K562 (cell line): ENCODE measurements around the gene TNFRSF6B. TPM values are rescaled to one million over a fixed set of nuclear protein-coding genes. Genes with fewer than 3 reads are reported as not detected.

Experiments used
- CBX5 ChIP-seq: IDR thresholded peaks from 2 replicates; pipeline ENCODE4 v1.6.1; 2014; ENCODE audit warnings: low read depth, borderline replicate concordance
- CEBPB ChIP-seq: fragments of 450-650 bp; IDR thresholded peaks from 2 replicates; pipeline ENCODE4 v1.6.1; 2016; ENCODE audit warnings: missing genetic modification characterization, missing compliant biosample characterization
- CTCF ChIP-seq, 3 experiments: IDR thresholded peaks in 2 of 3; conservative IDR thresholded peaks in 1 of 3; 2 replicates each; pipeline ENCODE4 v1.5.1; 2011 to 2012; ENCODE audit warnings: low read length in 3 of 3, mild to moderate bottlenecking in 3 of 3, control low read depth in 2 of 3, improper control_type of control experiment in 1 of 3, inconsistent platforms in 1 of 3, low read depth in 1 of 3, mixed read lengths in 1 of 3, moderate library complexity in 1 of 3; ENCODE audit not compliant: insufficient read depth in 2 of 3
- ELF4 ChIP-seq: fragments of 450-650 bp; formaldehyde crosslinking; IDR thresholded peaks from 2 replicates; pipeline ENCODE4 v1.4.0; 2022; ENCODE audit warnings: missing genetic modification characterization
- HDAC1 ChIP-seq, 2 experiments: fragments of 450-650 bp; IDR thresholded peaks; 2 replicates each; pipeline ENCODE4 v1.6.1; 2016 to 2017; ENCODE audit warnings: inconsistent platforms in 1 of 2, mild to moderate bottlenecking in 1 of 2, moderate library complexity in 1 of 2
- IFI16 ChIP-seq: fragments of 250-450 bp; sonication (Bioruptor Pico); IDR thresholded peaks from 2 replicates; pipeline ENCODE4 v2.1.2; 2022; ENCODE audit warnings: mild to moderate bottlenecking, inconsistent platforms
- KDM2B ChIP-seq: fragments of 250-450 bp; sonication (Bioruptor Pico); IDR thresholded peaks from 2 replicates; pipeline ENCODE4 v1.8.0; 2021; ENCODE audit warnings: mild to moderate bottlenecking, moderate library complexity
- MCM2 ChIP-seq: fragments of 450-650 bp; IDR thresholded peaks from 2 replicates; pipeline ENCODE4 v1.6.1; 2017; ENCODE audit warnings: low read depth, mild to moderate bottlenecking
- MLX ChIP-seq, 2 experiments: fragments of 450-650 bp in 1 of 2; sonication (generic) in 1 of 2; formaldehyde crosslinking; conservative IDR thresholded peaks; 2 replicates each; pipeline versions ENCODE4 v1.4.0 to v1.8.1; 2020 to 2022; ENCODE audit warnings: mild to moderate bottlenecking in 1 of 2, missing genetic modification reagents in 1 of 2
- NCOA1 ChIP-seq: fragments of 450-650 bp; IDR thresholded peaks from 2 replicates; pipeline ENCODE4 v1.6.1; 2016; ENCODE audit warnings: low read depth
- NCOA4 ChIP-seq: fragments of 450-650 bp; IDR thresholded peaks from 2 replicates; pipeline ENCODE4 v1.6.1; 2018; ENCODE audit warnings: mild to moderate bottlenecking; ENCODE audit not compliant: partially characterized antibody
- NFE2L1 ChIP-seq: fragments of 450-650 bp; IDR thresholded peaks from 2 replicates; pipeline ENCODE4 v1.6.1; 2016; ENCODE audit warnings: missing genetic modification characterization, low read depth, mild to moderate bottlenecking, missing compliant biosample characterization, moderate library complexity, borderline replicate concordance
- OTX1 ChIP-seq: fragments of 450-650 bp; formaldehyde crosslinking; IDR thresholded peaks from 2 replicates; pipeline ENCODE4 v1.4.0; 2022; ENCODE audit warnings: mild to moderate bottlenecking
- POLR3G ChIP-seq: IDR thresholded peaks from 2 replicates; pipeline ENCODE4 v1.6.1; 2011; ENCODE audit not compliant: insufficient read length, insufficient replicate concordance; ENCODE audit errors: extremely low read depth
- RBFOX2 ChIP-seq: fragments of 200-400 bp; formaldehyde crosslinking; IDR thresholded peaks from 2 replicates; pipeline ENCODE4 v1.6.1; 2017; ENCODE audit warnings: low read depth, mild to moderate bottlenecking, low read length, moderate library complexity
- SAP30 ChIP-seq: fragments of 200-600 bp; sonication (generic); IDR thresholded peaks from 2 replicates; pipeline ENCODE4 v1.6.1; 2012; ENCODE audit warnings: borderline replicate concordance, low read depth, mild to moderate bottlenecking, moderate library complexity, low read length, control low read depth, inconsistent platforms; ENCODE audit not compliant: insufficient read depth, poor library complexity, severe bottlenecking
- SMAD1 ChIP-seq: fragments of 150-350 bp; IDR thresholded peaks from 2 replicates; pipeline ENCODE4 v1.6.1; 2014; ENCODE audit warnings: low read length, low read depth; ENCODE audit not compliant: partially characterized antibody
- SREBF1 ChIP-seq: fragments of 150-350 bp; IDR thresholded peaks from 2 replicates; pipeline ENCODE4 v1.6.1; 2014; ENCODE audit warnings: antibody characterized with exemption, low read depth, low read length, borderline replicate concordance
- TFE3 ChIP-seq: fragments of 450-650 bp; formaldehyde crosslinking; IDR thresholded peaks from 2 replicates; pipeline ENCODE4 v1.4.0; 2020; ENCODE audit warnings: mild to moderate bottlenecking, mixed read lengths
- XRCC5 ChIP-seq: fragments of 200-400 bp; formaldehyde crosslinking; IDR thresholded peaks from 2 replicates; pipeline ENCODE4 v1.6.1; 2017; ENCODE audit warnings: low read depth, mild to moderate bottlenecking, low read length
- ZNF395 ChIP-seq: fragments of 200-800 bp; sonication (Bioruptor generic); IDR thresholded peaks from 2 replicates; pipeline ENCODE4 v1.6.1; 2017; ENCODE audit warnings: missing genetic modification characterization, missing compliant biosample characterization
- ZNF780A ChIP-seq: fragments of 250-450 bp; sonication (Bioruptor Pico); IDR thresholded peaks from 2 replicates; pipeline ENCODE4 v1.5.0; 2021; ENCODE audit warnings: mild to moderate bottlenecking
- polyA plus RNA-seq, 8 experiments: library from polyadenylated mRNA; depleted of rRNA in 4 of 8; stranded (reverse) in 5 of 8; unstranded in 3 of 8; fragments of >200 nt; fragmentation: Nextera tagmentation in 2 of 8; fragmentation: Illumina TruSeq in 1 of 8; extraction: Ambion mirVana in 2 of 8; extraction: Trizol in 1 of 8; gene quantifications; 2 replicates each; pipeline versions ENCODE4 v1.2.1 to v1.2.3, GENCODE V29; 2011 to 2014; ENCODE audit warnings: inconsistent platforms in 1 of 8, missing spikeins in 1 of 8
- total RNA-seq, 7 experiments: library from RNA; depleted of rRNA in 6 of 7; stranded (reverse); fragments of >200 nt in 6 of 7; fragmentation: Illumina TruSeq in 2 of 7; extraction: Trizol in 2 of 7; gene quantifications; 2 replicates each; pipeline versions ENCODE4 v1.2.1 to v1.2.3, GENCODE V29; 2011 to 2021; ENCODE audit warnings: low replicate concordance in 1 of 7

TNFRSF6B gene
- total and polyA plus RNA-seq, 9 of the 15 experiments (the other 6 are each of a cell fraction or from before 2014, with no cell fraction given), result 0.10 to 3.5 (median 0.32) TPM; not detected in 6

- TF ChIP-seq POLR3G (no peak), CBX5 (no peak), NCOA4 (no peak), ELF4 (CRISPR knock-in tag) (no peak), OTX1 (CRISPR knock-in tag) (no peak), RBFOX2 (peak; percentile 45; the same call in 1 of the 2 replicates), SMAD1 (no peak), KDM2B (CRISPR knock-in tag) (0 out of 2 replicates have a peak, but pooled peaks have one; percentile 58), HDAC1 (IDR thresholded peaks at IDR 0.05) (no peak), NCOA1 (no peak), XRCC5 (0 out of 2 replicates have a peak, but pooled peaks have one; percentile 39), TFE3 (CRISPR knock-in tag) (no peak), CEBPB (no peak), IFI16 (no peak), ZNF780A (no peak), SAP30 (no peak), ZNF395 (CRISPR knock-in tag) (no peak; the same call in 1 of the 2 replicates), SREBF1 (no peak), NFE2L1 (tag) (no peak), CTCF (IDR thresholded peaks at IDR 0.05 in 2 of 3, conservative IDR thresholded peaks at IDR 0.05 in 1 of 3; ENCODE audit: insufficient read depth in 2 of 3, low read depth in 1 of 3, low read length in 3 of 3) (no peak), MLX (CRISPR knock-in tag; conservative IDR thresholded peaks at IDR 0.05) (no peak), MCM2 (no peak)
Measured at GRCh38 chr20:63739130-63740069, 42.9 kb downstream of the TNFRSF6B start, which contains the start of gene SLC2A4RG (continued).
